DOHH2 (cell line): Measurements from ENCODE around the gene DONSON.

Experiments used
- EZH2phosphoT487 ChIP-seq: fragments of 200-600 bp; sonication (generic); IDR thresholded peaks from 2 replicates; pipeline ENCODE4 v1.6.1; 2017; ENCODE audit warnings: borderline replicate concordance, mild to moderate bottlenecking, antibody characterized with exemption, low read length, moderate library complexity, mixed read lengths
- TF ChIP-seq, protein P1 (sequence below): fragments of 200-600 bp; sonication (generic); IDR thresholded peaks from one replicate; pipeline ENCODE4 v1.5.1; 2014; ENCODE audit warnings: antibody characterized with exemption, mild to moderate bottlenecking, low read depth, low read length; ENCODE audit not compliant: poor library complexity, severe bottlenecking

GRCh38 chr21:33588485-33589335, at the start of gene DONSON:
- no peak for TF ChIP-seq EZH2phosphoT487
- TF ChIP-seq, protein P1, sequence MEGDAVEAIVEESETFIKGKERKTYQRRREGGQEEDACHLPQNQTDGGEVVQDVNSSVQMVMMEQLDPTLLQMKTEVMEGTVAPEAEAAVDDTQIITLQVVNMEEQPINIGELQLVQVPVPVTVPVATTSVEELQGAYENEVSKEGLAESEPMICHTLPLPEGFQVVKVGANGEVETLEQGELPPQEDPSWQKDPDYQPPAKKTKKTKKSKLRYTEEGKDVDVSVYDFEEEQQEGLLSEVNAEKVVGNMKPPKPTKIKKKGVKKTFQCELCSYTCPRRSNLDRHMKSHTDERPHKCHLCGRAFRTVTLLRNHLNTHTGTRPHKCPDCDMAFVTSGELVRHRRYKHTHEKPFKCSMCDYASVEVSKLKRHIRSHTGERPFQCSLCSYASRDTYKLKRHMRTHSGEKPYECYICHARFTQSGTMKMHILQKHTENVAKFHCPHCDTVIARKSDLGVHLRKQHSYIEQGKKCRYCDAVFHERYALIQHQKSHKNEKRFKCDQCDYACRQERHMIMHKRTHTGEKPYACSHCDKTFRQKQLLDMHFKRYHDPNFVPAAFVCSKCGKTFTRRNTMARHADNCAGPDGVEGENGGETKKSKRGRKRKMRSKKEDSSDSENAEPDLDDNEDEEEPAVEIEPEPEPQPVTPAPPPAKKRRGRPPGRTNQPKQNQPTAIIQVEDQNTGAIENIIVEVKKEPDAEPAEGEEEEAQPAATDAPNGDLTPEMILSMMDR, result no peak
